Ascending aorta (tissue), 2 donors: Measurements from ENCODE around the gene ARHGEF4. TPM values are rescaled to one million over a fixed set of nuclear protein-coding genes. Genes with fewer than 3 reads are reported as not detected.

Source experiments
- DNase-seq, 2 donors: peaks; one replicate each; pipeline ENCODE4 v3.0.0-alpha.2; 2019; ENCODE audit warnings: low spot score in 2 of 2
- H3K27ac ChIP-seq, 2 donors: fragments of 200-600 bp; sonication (generic); one replicate each; pipeline ENCODE4 v1.5.1; 2016 to 2017; ENCODE audit warnings: mild to moderate bottlenecking in 1 of 2
- H3K27me3 ChIP-seq: fragments of 200-600 bp; sonication (generic); one replicate; pipeline ENCODE4 v1.5.1; 2017
- H3K36me3 ChIP-seq, 2 donors: fragments of 200-600 bp; sonication (generic); one replicate each; pipeline ENCODE4 v1.5.1; 2016
- H3K4me1 ChIP-seq, 2 donors: fragments of 200-600 bp; sonication (generic); one replicate each; pipeline ENCODE4 v1.5.1; 2016 to 2017; ENCODE audit warnings: mild to moderate bottlenecking in 1 of 2
- H3K4me3 ChIP-seq, 2 donors: fragments of 200-600 bp; sonication (generic); one replicate each; pipeline ENCODE4 v1.5.1; 2016 to 2017; ENCODE audit warnings: mild to moderate bottlenecking in 1 of 2
- H3K9me3 ChIP-seq, 2 donors: fragments of 200-600 bp; sonication (generic); one replicate each; pipeline ENCODE4 v1.5.1; 2016
- CTCF ChIP-seq, 3 experiments: fragments of 200-600 bp in 2 of 3; fragments of 450-650 bp in 1 of 3; sonication (generic) in 2 of 3; IDR thresholded peaks; one replicate each; pipeline ENCODE4 v1.5.1; 2016 to 2019; ENCODE audit warnings: antibody characterized with exemption in 3 of 3, mild to moderate bottlenecking in 1 of 3, moderate library complexity in 1 of 3
- intact Hi-C: fragments of 100-400 bp; cut with DNase I; formaldehyde crosslinking; loops from one replicate; pipeline ENCODE4 v1.15.1; 2023
- total RNA-seq: library from RNA; depleted of rRNA; stranded (reverse); fragments of >200 nt; gene quantifications from one replicate; pipeline ENCODE4 v1.1.0, GENCODE V29; 2016

ARHGEF4 gene
- total RNA-seq, result 9.6 TPM

DNA sequence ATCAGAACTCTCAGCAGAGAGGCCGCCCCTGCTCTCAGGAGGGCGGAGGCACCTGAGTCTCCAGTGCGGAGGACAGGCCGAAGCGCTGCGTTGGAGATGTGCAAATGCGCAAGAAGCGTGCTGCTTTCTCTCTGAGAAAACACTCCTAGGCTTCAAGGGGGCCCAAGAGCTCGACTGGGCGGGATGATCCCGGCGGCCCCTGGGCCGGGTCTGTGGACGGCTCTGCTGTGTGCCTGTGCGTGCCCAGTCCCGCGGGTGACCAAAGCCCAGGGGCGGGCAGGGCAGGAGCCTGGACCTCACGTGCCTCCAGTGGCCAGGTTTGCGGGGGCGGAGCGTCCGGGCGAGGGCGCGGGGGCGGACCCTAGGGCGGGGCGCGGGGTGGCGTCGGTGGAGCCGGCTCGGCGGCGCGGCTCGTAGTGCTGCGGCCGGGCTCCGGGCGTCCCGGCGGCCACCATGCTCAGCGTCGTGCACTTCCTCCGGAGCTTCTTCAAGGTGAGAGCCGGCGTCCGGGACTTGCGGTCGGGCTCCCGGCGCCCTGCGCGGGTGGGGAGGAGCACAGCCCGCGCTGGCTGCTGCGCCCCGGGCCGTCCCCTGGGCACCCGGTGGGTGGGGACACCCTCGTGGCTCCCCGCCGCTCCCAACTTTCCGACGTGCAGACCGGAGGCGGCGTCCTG, at the start of gene ARHGEF4:
TSS of gene ARHGEF4 (plus strand) at position 414 of the 674 bp plus-strand sequence. CDS start at position 454, 40 bp downstream.
- Histone ChIP-seq H3K4me3 (peak within 1 kb of the TSS; percentile 40 to 60), H3K4me1 (peaks cover 0 to 3% of the 10 kb centered on the region in 2 donors), H3K27ac (no peak within 1 kb of the TSS), H3K36me3 (no peaks in the 10 kb centered on the region), H3K9me3 (no peaks in the 10 kb centered on the region), H3K27me3 (peaks cover 6% of the 10 kb centered on the region)
- DNase-seq, result no peak
- intact Hi-C loops, result no loop called here
- TF ChIP-seq CTCF (IDR thresholded peaks at IDR 0.05), result no peak

DNA sequence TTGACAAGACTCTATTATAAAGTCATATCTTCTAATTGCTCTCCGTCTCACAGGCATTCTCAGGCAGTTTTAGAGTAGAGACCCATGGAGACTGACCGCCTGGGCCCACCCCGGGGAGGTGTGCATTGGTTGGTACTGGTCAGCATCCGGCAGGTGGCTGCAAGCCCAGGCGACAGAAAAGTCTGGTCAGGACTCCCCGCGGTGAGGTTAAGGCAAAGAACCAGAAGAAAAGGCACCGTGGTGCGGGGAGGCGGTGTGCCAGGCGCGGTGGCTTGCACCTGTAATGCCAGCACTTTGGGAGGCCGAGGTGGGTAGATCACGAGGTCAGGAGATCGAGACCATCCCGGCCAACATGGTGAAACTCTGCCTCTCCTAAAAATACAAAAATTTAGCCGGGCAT, 48.9 kb upstream of the ARHGEF4 start:
- Histone ChIP-seq H3K27me3 (no peaks in the 10 kb centered on the region), H3K4me1 (no peaks in the 10 kb centered on the region), H3K9me3 (no peaks in the 10 kb centered on the region), H3K27ac (no peak overlapping the region), H3K36me3 (no peaks in the 10 kb centered on the region), H3K4me3 (no peak overlapping the region)
- intact Hi-C loops, result no loop called here
- no peak for TF ChIP-seq CTCF (IDR thresholded peaks at IDR 0.05)
- DNase-seq, result no peak

GRCh38 chr2:130790312-130790711, 46.4 kb upstream of the ARHGEF4 start:
- Histone ChIP-seq H3K4me3 (no peak overlapping the region), H3K4me1 (no peaks in the 10 kb centered on the region), H3K27ac (no peak overlapping the region), H3K36me3 (no peaks in the 10 kb centered on the region), H3K27me3 (no peaks in the 10 kb centered on the region), H3K9me3 (no peaks in the 10 kb centered on the region)
- TF ChIP-seq CTCF (IDR thresholded peaks at IDR 0.05), result no peak
- DNase-seq, result no peak
- intact Hi-C loops, result loop anchor here (10.0 kb wide), 2 partner anchors 436 to 704 kb away; partner anchors contain the start of genes MZT2A and PTPN18

DNA sequence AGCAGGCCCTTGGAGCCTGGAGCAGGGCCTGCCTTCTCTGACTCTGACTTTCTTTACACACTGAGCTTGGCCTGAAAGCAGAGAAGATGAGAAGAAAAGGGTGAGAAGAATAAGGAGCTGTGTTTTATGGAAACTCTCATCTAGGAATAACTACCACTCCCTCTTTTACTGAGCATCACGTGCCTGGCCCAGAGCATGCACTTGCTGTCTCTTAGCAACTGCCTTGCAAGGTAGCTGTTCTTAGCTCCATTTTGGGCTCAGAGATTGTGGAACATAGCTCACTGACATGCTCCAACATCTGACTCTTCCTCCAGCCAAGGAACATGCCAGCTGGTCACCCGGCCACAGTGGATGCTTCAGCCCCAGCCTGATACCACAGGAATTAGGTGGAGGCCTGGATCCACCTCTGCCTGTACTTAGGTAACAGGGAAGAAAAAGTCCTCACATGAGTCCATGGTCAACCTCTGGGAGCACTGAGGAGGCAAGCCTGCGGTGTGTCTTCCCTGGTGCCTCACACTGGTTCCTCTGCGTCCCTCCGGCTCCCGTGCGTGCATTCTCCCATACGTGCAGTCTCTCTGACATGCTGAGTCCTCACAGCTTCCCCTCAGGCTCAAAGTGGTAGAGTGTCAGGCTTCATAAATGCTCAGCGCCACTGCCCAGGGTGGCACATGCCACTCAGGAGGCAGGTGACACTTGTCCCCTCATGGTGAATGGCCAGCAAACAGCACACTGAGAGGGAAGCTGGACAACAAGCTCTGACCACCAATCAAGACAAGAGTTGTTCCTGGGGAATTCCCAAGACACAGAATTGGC, 45.7 kb upstream of the ARHGEF4 start:
- TF ChIP-seq CTCF (IDR thresholded peaks at IDR 0.05), result no peak
- no peak for DNase-seq
- Histone ChIP-seq H3K9me3 (no peaks in the 10 kb centered on the region), H3K36me3 (no peaks in the 10 kb centered on the region), H3K4me3 (no peak overlapping the region), H3K4me1 (no peaks in the 10 kb centered on the region), H3K27me3 (no peaks in the 10 kb centered on the region), H3K27ac (no peak overlapping the region)
- intact Hi-C loops, result loop anchor here (10.0 kb wide), 2 partner anchors 436 to 704 kb away; partner anchors contain the start of genes MZT2A and PTPN18

- Histone ChIP-seq H3K4me1 (no peaks in the 10 kb centered on the region), H3K9me3 (no peaks in the 10 kb centered on the region), H3K27me3 (no peaks in the 10 kb centered on the region), H3K36me3 (no peaks in the 10 kb centered on the region), H3K4me3 (no peak overlapping the region), H3K27ac (no peak overlapping the region)
- intact Hi-C loops, result loop anchor here (10.0 kb wide), 2 partner anchors 437 to 703 kb away; partner anchors contain the start of genes MZT2A and PTPN18
- TF ChIP-seq CTCF (IDR thresholded peaks at IDR 0.05), result no peak
- DNase-seq, result no peak
Measured at GRCh38 chr2:130791617-130791939, 45.1 kb upstream of the ARHGEF4 start.
